OCI-LY7 (cell line): ENCODE data around the gene RTBDN.

ENCODE experiments used
- EZH2phosphoT487 ChIP-seq: fragments of 200-600 bp; sonication (generic); IDR thresholded peaks from 2 replicates; pipeline ENCODE4 v1.6.1; 2018; ENCODE audit warnings: low read depth, borderline replicate concordance, mild to moderate bottlenecking, mixed run types, antibody characterized with exemption, low read length, moderate library complexity, mixed read lengths
- TF ChIP-seq, protein P1 (sequence below): fragments of 200-600 bp; sonication (generic); conservative IDR thresholded peaks from 2 replicates; pipeline ENCODE4 v1.5.1; 2014; ENCODE audit warnings: mild to moderate bottlenecking, antibody characterized with exemption, low read length, moderate library complexity, mixed read lengths

DNA sequence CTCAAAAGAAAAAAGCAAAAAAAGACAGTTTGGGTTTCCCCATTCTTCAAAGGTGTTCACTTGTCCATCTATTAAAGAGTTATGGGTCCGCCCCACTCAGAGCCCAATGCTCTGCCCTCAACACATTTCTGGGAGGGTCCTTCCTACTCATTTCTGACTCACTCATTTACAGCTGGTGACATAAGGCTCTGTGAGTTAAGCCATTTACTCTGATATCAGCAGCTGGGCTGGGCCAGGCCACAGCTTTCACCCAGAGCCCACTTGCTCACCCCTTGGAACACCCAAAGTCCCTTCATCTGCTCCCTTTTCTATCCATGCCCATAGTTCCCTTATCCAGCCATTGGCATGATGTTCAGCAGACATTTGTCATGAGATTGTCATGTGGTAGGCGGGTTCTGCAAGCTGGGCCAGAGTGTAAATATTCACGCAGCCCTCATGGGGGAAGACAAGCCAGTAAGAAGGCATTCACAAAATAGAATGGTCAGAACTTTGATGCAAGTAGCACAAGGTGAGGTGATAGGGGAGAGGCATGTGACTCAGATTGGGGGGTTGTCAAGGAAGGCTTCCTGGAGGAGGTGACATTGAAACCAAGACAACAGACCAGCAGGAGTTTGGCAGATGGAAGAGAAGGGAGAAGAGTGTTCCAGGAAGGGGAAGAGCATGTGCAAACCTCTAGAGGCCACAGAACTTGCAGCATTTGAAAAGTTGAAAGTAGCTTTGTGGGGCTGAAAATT lies 9.8 kb upstream of the RTBDN start:
- TF ChIP-seq, protein P1, sequence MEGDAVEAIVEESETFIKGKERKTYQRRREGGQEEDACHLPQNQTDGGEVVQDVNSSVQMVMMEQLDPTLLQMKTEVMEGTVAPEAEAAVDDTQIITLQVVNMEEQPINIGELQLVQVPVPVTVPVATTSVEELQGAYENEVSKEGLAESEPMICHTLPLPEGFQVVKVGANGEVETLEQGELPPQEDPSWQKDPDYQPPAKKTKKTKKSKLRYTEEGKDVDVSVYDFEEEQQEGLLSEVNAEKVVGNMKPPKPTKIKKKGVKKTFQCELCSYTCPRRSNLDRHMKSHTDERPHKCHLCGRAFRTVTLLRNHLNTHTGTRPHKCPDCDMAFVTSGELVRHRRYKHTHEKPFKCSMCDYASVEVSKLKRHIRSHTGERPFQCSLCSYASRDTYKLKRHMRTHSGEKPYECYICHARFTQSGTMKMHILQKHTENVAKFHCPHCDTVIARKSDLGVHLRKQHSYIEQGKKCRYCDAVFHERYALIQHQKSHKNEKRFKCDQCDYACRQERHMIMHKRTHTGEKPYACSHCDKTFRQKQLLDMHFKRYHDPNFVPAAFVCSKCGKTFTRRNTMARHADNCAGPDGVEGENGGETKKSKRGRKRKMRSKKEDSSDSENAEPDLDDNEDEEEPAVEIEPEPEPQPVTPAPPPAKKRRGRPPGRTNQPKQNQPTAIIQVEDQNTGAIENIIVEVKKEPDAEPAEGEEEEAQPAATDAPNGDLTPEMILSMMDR = no peak
- TF ChIP-seq EZH2phosphoT487 = no peak
